ENCODE results near the gene JMJD4.

Gene JMJD4

DNA sequence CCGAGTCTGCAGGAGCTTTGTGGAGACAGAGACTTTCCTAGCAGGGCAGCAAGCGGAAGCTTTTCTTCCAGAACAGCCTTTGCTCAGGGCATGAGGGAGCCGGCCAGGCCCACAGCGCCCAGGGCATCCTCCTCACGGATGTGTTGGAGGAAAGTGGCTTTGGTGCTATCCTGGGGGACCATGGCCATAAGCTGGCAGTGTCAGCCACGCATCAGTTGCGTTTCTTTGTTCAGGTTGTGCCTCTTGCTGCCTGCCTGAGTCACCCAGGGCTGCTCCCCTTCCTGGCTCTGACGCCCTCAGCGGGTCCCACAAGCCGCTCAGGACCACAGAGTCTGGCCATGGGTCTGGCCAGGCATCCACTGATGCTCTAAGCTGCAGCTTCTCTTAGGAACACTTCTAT lies 40.7 kb upstream of the JMJD4 start:
- H3K9me3 ChIP-seq (ENCODE audit: control insufficient read depth in 1 of 2, low read length in 2 of 2): no peaks in the 10 kb centered on the region
- no peak overlapping the region for H3K27ac ChIP-seq (ENCODE audit: low read length)

DNA sequence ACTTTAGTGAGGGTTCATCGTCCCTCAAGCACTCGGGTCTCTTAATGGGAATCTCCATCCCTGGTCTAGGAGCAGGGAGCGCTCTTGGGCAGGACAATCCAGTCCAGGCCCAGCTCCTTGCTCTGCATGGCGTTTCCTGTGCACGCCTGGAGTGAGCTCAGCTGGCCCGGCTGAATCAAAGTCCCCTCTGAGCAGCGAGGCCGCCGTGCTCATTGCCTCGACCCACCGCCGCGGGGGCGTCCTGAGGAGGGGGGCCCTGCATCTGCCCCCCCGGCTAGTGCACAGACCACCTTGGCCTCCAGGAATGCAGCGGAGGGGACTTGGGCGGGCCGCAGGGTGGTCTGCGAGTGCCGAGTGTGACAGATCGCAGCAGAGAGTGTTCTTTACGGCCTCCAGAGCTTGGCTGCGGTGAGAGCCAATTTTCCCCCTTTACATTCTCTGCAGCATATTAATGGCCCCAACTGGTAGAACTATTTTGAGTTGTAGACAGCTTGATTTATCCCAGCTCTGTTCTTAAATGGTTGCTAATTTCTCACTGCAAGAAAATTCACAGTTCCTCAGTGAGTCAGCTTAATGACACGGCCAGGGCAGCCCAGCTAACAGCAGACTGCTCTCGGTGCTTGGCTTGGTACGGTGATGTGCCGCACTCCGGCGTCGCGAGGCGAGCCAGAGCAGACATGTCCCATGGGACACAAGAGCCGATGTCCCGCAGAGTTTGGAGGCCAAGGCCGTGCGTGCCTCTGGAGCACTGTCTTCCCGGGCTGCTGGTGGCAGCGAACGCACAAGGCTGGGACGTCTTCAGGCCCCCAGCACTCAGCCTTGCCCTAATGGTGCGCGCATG lies 39.9 kb upstream of the JMJD4 start:
- no peaks in the 10 kb centered on the region for H3K27me3 ChIP-seq (ENCODE audit: low read depth, low read length)
- no peak overlapping the region for H3K27ac ChIP-seq (ENCODE audit: low read length)

More for the DNA sequence above, 40.7 kb upstream of the JMJD4 start:
- Histone ChIP-seq H3K27me3 (ENCODE audit: low read depth, low read length) (no peaks in the 10 kb centered on the region), H3K4me1 (ENCODE audit: control insufficient read depth in 1 of 2, insufficient read depth in 2 of 2, low read length in 2 of 2) (peaks cover 0 to 24% of the 10 kb centered on the region in 2 donors), H3K4me3 (ENCODE audit: low read depth in 1 of 2, low read length in 2 of 2) (no peak overlapping the region), H3K36me3 (ENCODE audit: control insufficient read depth in 1 of 2, insufficient read depth in 2 of 2, low read length in 2 of 2) (peaks cover under 1 to 6% of the 10 kb centered on the region in 2 donors)

DNA sequence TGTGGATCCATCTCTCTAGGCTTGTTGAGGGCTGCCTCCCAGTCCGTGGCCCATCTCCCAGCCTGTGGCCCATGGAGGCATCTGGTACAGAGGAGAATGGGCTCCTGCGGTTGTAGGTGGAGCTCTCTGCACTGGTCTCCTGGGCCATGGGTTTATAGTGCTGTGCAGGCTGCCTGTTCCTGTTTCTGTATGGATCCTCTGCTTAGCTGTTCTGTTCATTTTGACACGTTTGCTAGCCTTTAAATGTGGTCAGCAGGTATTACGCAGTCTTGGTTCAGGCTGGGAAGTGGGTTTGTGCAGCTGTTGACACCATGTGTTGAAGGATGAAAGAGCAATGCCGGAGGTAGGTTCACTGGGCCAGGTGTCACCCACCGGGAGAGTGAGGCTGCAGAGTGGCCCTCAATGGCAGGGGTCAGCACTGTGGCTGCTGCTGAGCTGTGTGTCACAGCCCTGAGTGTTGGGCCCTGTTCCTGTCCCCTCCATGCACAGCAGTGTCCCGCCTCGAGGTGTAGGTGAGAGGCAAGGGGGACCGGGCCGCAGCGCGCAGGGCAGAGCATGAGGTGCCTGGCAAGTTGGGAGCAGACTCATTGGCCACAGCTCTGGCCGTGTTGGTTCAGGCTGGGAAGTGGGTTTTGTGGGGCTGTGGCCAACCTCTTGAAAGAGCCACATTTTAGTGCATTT lies 39.1 kb upstream of the JMJD4 start:
- H3K27ac ChIP-seq (ENCODE audit: low read length): no peak overlapping the region
- H3K36me3 ChIP-seq (ENCODE audit: control insufficient read depth in 1 of 2, insufficient read depth in 2 of 2, low read length in 2 of 2): peaks cover 8 to 14% of the 10 kb centered on the region in 2 donors
- H3K4me3 ChIP-seq (ENCODE audit: low read depth in 1 of 2, low read length in 2 of 2): no peak overlapping the region
- H3K9me3 ChIP-seq (ENCODE audit: control insufficient read depth in 1 of 2, low read length in 2 of 2): no peaks in the 10 kb centered on the region
- peaks cover 0 to 24% of the 10 kb centered on the region in 2 donors for H3K4me1 ChIP-seq (ENCODE audit: control insufficient read depth in 1 of 2, insufficient read depth in 2 of 2, low read length in 2 of 2)
- H3K27me3 ChIP-seq (ENCODE audit: low read depth, low read length): no peaks in the 10 kb centered on the region

More for the DNA sequence above, 39.9 kb upstream of the JMJD4 start:
- peak overlapping the region in 1 of 2 donors; percentile 36 for H3K4me3 ChIP-seq (ENCODE audit: low read depth in 1 of 2, low read length in 2 of 2)
- peaks cover 0 to 24% of the 10 kb centered on the region in 2 donors for H3K4me1 ChIP-seq (ENCODE audit: control insufficient read depth in 1 of 2, insufficient read depth in 2 of 2, low read length in 2 of 2)
- peaks cover 4 to 8% of the 10 kb centered on the region in 2 donors for H3K36me3 ChIP-seq (ENCODE audit: control insufficient read depth in 1 of 2, insufficient read depth in 2 of 2, low read length in 2 of 2)
- H3K9me3 ChIP-seq (ENCODE audit: control insufficient read depth in 1 of 2, low read length in 2 of 2): no peaks in the 10 kb centered on the region

DNA sequence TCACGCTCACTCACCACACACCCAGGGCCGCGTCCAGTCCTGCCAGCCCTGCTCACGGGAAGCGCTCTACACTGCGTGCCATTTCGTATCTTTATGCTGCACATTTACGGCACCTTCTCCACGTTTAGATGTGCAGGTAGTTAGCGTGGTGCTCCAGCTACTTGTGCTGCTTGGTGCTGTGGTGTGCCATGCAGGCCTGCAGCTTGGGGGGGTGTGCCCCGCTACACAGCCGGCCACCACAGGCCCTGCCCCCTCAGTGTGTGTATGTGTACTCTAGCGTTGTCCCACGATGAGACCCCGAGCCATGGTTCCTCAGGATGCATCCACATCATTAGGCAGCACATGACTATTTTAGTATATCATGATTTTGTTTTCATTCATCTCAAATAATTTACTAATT lies 38.5 kb upstream of the JMJD4 start:
- Histone ChIP-seq H3K27ac (ENCODE audit: low read length) (no peak overlapping the region), H3K9me3 (ENCODE audit: control insufficient read depth in 1 of 2, low read length in 2 of 2) (no peaks in the 10 kb centered on the region), H3K4me3 (ENCODE audit: low read depth in 1 of 2, low read length in 2 of 2) (no peak overlapping the region), H3K36me3 (ENCODE audit: control insufficient read depth in 1 of 2, insufficient read depth in 2 of 2, low read length in 2 of 2) (peaks cover 8 to 21% of the 10 kb centered on the region in 2 donors), H3K4me1 (ENCODE audit: control insufficient read depth in 1 of 2, insufficient read depth in 2 of 2, low read length in 2 of 2) (peaks cover 0 to 24% of the 10 kb centered on the region in 2 donors), H3K27me3 (ENCODE audit: low read depth, low read length) (no peaks in the 10 kb centered on the region)

DNA sequence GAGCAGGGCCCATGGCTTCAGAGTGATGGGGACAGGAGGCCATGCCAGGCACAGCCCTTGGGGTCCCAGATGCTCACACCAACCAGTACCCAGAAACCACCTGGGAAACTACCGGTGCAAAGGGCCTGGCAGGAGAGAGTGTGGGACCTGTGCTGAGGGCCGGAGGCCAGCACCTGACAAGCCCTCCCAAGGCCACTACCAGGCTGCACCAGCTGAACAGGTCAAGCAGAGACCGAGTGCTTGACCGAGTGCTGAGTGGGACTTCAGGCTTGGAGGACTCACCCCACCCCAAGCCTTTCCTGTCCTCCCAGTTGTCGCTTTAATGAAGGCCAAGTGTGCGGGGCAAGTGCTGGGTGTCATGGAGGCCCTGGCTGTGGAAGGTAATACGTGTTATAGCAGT lies 36.7 kb upstream of the JMJD4 start:
- no peaks in the 10 kb centered on the region for H3K9me3 ChIP-seq (ENCODE audit: control insufficient read depth in 1 of 2, low read length in 2 of 2)
- H3K4me1 ChIP-seq (ENCODE audit: control insufficient read depth in 1 of 2, insufficient read depth in 2 of 2, low read length in 2 of 2): peaks cover 0 to 23% of the 10 kb centered on the region in 2 donors
- no peaks in the 10 kb centered on the region for H3K27me3 ChIP-seq (ENCODE audit: low read depth, low read length)
- H3K36me3 ChIP-seq (ENCODE audit: control insufficient read depth in 1 of 2, insufficient read depth in 2 of 2, low read length in 2 of 2): peaks cover 17 to 39% of the 10 kb centered on the region in 2 donors
- H3K4me3 ChIP-seq (ENCODE audit: low read depth in 1 of 2, low read length in 2 of 2): no peak overlapping the region
- H3K27ac ChIP-seq (ENCODE audit: low read length): no peak overlapping the region

DNA sequence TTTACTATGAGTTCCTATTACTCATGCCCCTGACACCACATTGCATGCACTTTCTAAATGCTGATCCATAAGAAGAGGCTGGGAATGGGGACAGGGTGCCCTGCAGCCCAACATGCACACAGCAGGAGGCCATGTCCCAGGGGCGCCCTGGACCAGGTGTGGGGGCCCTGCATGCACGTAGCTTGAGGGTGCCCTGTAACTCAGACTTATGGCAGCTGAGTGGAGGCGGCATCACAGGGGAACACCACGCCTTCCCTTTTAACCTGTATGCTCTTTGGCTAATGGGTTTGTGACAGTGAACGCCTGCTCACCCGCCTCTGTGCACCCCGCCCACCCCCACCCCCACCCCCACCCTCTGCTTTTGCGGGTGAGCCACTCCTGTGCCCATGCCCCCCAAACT lies 36.2 kb upstream of the JMJD4 start:
- Histone ChIP-seq H3K27ac (ENCODE audit: low read length) (no peak overlapping the region), H3K4me1 (ENCODE audit: control insufficient read depth in 1 of 2, insufficient read depth in 2 of 2, low read length in 2 of 2) (peaks cover 0 to 18% of the 10 kb centered on the region in 2 donors), H3K4me3 (ENCODE audit: low read depth in 1 of 2, low read length in 2 of 2) (no peak overlapping the region), H3K9me3 (ENCODE audit: control insufficient read depth in 1 of 2, low read length in 2 of 2) (no peaks in the 10 kb centered on the region), H3K27me3 (ENCODE audit: low read depth, low read length) (no peaks in the 10 kb centered on the region), H3K36me3 (ENCODE audit: control insufficient read depth in 1 of 2, insufficient read depth in 2 of 2, low read length in 2 of 2) (peaks cover 17 to 41% of the 10 kb centered on the region in 2 donors)

DNA sequence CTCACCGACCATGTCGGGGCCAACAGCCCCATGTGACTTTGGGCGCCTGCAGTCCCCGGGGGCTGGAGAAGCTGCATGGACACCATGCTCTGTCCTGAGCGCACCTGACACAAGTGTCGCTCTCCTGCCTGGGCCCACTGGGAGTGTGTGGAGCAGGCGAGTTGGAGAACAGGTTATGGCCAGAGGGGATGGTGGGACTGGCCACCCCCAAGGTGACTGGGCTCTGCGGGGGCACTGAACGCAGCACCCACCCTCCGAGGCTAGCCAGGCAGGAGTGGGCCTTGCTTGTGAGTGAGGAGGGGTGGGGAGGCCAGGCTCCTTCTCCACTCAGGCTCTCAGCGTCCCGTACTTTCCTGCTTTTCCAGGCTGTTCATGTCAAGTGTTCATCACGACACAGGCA lies 35.7 kb upstream of the JMJD4 start:
- Histone ChIP-seq H3K4me3 (ENCODE audit: low read depth in 1 of 2, low read length in 2 of 2) (no peak overlapping the region), H3K36me3 (ENCODE audit: control insufficient read depth in 1 of 2, insufficient read depth in 2 of 2, low read length in 2 of 2) (peaks cover 17 to 41% of the 10 kb centered on the region in 2 donors), H3K4me1 (ENCODE audit: control insufficient read depth in 1 of 2, insufficient read depth in 2 of 2, low read length in 2 of 2) (peaks cover 0 to 14% of the 10 kb centered on the region in 2 donors), H3K9me3 (ENCODE audit: control insufficient read depth in 1 of 2, low read length in 2 of 2) (no peaks in the 10 kb centered on the region), H3K27me3 (ENCODE audit: low read depth, low read length) (no peaks in the 10 kb centered on the region), H3K27ac (ENCODE audit: low read length) (no peak overlapping the region)

DNA sequence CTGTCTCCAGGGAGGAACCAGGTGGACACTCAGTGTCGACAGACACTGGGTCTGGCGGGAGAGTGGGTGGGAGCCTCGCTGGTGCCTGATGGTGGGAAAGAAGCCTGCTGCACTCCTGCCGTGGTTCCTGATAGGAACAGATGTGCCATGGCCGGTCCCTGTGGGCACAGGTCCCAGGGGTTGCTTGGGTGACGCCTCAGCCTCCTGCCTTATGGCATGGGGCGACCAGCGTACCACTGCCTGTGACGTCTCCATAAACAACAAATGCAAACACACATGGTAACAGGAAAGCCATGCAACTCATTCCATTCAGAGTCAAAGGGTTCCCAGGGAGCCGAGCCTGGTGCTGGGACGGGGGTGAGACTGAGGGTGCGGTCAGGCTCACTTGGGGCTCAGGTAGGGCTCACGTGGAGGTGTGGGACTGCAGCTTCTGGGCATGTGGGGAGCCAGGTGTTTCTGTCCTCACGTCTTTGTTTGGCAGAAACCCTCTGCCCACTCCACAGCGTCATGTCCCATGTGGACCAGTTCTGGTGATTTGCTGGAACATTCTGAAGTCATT lies 34.9 kb upstream of the JMJD4 start:
- Histone ChIP-seq H3K4me3 (ENCODE audit: low read depth in 1 of 2, low read length in 2 of 2) (no peak overlapping the region), H3K4me1 (ENCODE audit: control insufficient read depth in 1 of 2, insufficient read depth in 2 of 2, low read length in 2 of 2) (peaks cover 0 to 9% of the 10 kb centered on the region in 2 donors), H3K36me3 (ENCODE audit: control insufficient read depth in 1 of 2, insufficient read depth in 2 of 2, low read length in 2 of 2) (peaks cover 17 to 41% of the 10 kb centered on the region in 2 donors), H3K27me3 (ENCODE audit: low read depth, low read length) (no peaks in the 10 kb centered on the region), H3K9me3 (ENCODE audit: control insufficient read depth in 1 of 2, low read length in 2 of 2) (no peaks in the 10 kb centered on the region), H3K27ac (ENCODE audit: low read length) (no peak overlapping the region)

DNA sequence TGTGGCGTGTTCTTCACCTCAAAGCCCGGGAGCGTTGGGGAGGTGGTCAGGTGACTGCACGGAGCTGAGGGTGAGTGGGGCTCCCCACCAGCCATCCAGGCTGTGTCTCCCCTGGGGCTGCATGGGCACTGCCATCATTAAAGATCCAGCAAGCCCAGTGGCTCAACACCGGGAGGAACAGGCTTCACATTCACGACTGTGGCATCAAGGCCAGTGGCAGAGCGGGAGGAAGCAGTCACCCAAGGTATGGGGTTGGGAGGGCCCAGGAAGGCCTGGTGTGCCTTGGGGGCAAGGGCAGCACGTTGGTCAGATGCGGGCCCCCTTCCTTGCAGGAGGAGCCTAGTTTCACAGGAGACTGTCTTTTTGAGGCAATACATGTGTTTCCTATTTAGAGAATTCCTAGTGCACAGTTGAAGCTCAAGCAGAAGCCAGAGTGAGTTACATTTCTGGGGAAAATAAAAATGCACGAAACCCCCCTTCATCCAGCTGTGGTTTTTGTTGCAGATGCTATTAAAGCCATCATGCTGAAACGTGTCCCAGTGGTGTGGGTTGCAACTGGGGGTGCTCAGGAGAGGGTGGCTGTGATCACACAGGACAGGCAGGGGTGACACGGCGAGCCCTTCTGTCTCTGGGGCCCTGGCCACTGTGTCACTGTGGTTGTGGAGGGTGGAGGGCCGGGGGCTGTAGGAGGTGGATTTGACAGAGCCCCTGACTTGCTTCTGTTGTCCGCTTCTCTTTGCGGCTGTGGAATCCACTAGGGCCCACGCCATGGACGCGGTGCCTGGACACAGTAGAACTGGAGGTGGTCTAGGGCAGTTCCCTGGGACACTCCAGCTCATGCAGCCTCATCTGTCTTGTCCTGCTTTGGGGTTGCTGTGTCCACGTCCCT lies 34.2 kb upstream of the JMJD4 start:
- H3K27ac ChIP-seq (ENCODE audit: low read length): no peak overlapping the region
- H3K27me3 ChIP-seq (ENCODE audit: low read depth, low read length): no peaks in the 10 kb centered on the region
- no peaks in the 10 kb centered on the region for H3K9me3 ChIP-seq (ENCODE audit: control insufficient read depth in 1 of 2, low read length in 2 of 2)
- no peak overlapping the region for H3K4me3 ChIP-seq (ENCODE audit: low read depth in 1 of 2, low read length in 2 of 2)
- peaks cover 0 to 1% of the 10 kb centered on the region in 2 donors for H3K4me1 ChIP-seq (ENCODE audit: control insufficient read depth in 1 of 2, insufficient read depth in 2 of 2, low read length in 2 of 2)
- H3K36me3 ChIP-seq (ENCODE audit: control insufficient read depth in 1 of 2, insufficient read depth in 2 of 2, low read length in 2 of 2): peaks cover 17 to 41% of the 10 kb centered on the region in 2 donors

DNA sequence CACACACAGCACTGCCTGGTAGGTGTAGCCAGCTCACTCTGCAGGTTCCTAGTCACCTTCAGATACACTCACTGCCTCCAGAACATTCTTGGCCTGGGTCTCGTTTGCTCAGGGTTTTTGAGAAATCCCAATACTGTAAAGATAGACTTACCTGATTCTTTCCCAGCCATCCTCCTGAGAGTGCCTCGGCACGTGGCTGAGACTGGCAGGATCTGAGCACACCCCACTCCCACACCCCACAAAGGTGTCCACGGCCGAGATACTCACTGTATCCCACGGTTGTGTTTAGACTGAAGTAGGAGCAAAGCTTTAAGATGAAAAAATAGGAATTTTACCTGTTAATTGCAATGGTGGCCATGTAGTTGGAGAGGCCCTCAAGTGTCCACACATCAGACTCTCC lies 33.5 kb upstream of the JMJD4 start:
- H3K9me3 ChIP-seq (ENCODE audit: control insufficient read depth in 1 of 2, low read length in 2 of 2): no peaks in the 10 kb centered on the region
- H3K27me3 ChIP-seq (ENCODE audit: low read depth, low read length): no peaks in the 10 kb centered on the region
- peaks cover 17 to 41% of the 10 kb centered on the region in 2 donors for H3K36me3 ChIP-seq (ENCODE audit: control insufficient read depth in 1 of 2, insufficient read depth in 2 of 2, low read length in 2 of 2)
- peaks cover 0 to 3% of the 10 kb centered on the region in 2 donors for H3K4me1 ChIP-seq (ENCODE audit: control insufficient read depth in 1 of 2, insufficient read depth in 2 of 2, low read length in 2 of 2)
- no peak overlapping the region for H3K4me3 ChIP-seq (ENCODE audit: low read depth in 1 of 2, low read length in 2 of 2)
- H3K27ac ChIP-seq (ENCODE audit: low read length): no peak overlapping the region

DNA sequence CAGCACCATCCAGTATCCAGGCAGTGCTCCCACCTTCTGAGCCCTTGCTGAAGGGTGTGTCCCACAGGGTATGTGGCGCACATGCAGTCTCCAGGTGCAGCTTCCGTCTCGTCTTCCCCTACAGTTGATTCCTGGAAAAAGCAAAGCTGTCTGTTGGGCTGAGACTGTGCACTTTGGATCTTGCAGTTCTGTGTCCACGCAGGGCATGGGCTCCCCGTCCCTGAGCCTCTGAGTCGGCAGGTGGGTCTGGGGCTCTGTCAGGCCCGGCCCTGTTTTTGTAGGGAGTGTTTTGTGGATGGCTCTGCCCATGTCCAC lies 33.0 kb upstream of the JMJD4 start:
- Histone ChIP-seq H3K27ac (ENCODE audit: low read length) (no peak overlapping the region), H3K36me3 (ENCODE audit: control insufficient read depth in 1 of 2, insufficient read depth in 2 of 2, low read length in 2 of 2) (peaks cover 17 to 41% of the 10 kb centered on the region in 2 donors), H3K4me3 (ENCODE audit: low read depth in 1 of 2, low read length in 2 of 2) (no peak overlapping the region), H3K27me3 (ENCODE audit: low read depth, low read length) (no peaks in the 10 kb centered on the region), H3K9me3 (ENCODE audit: control insufficient read depth in 1 of 2, low read length in 2 of 2) (no peaks in the 10 kb centered on the region), H3K4me1 (ENCODE audit: control insufficient read depth in 1 of 2, insufficient read depth in 2 of 2, low read length in 2 of 2) (peaks cover 0 to 9% of the 10 kb centered on the region in 2 donors)

Measured in muscle layer of duodenum (tissue), 2 donors.